MG63 (cell line): ENCODE data around the gene RNU5D-1. TPM values are rescaled to one million over a fixed set of nuclear protein-coding genes. Genes with fewer than 3 reads are reported as not detected.
A peak's percentile ranks its signal among the peaks of the same experiment; 100 is the strongest.
"Not testable (repeated sequence)": the region's sequence is repeated elsewhere in the genome, so short reads cannot be mapped to it uniquely, and the experiment has no call there.

Experiments used
- DNase-seq: peaks from one replicate; pipeline ENCODE4 v3.0.0-alpha.2; 2020
- H3K27me3 ChIP-seq: fragments of 250-450 bp; sonication (Bioruptor Pico); 2 replicates; pipeline ENCODE4 v1.5.1; 2020; ENCODE audit warnings: mild to moderate bottlenecking, moderate library complexity
- H3K36me3 ChIP-seq: fragments of 250-450 bp; sonication (Bioruptor Pico); 2 replicates; pipeline ENCODE4 v1.5.1; 2020; ENCODE audit warnings: mild to moderate bottlenecking, moderate library complexity
- H3K4me3 ChIP-seq: fragments of 250-450 bp; sonication (Bioruptor Pico); 2 replicates; pipeline ENCODE4 v1.5.1; 2020; ENCODE audit warnings: mild to moderate bottlenecking, moderate library complexity
- H3K9me3 ChIP-seq: fragments of 250-450 bp; sonication (Bioruptor Pico); 2 replicates; pipeline ENCODE4 v1.5.1; 2020; ENCODE audit warnings: mild to moderate bottlenecking, moderate library complexity
- total RNA-seq: library from RNA; depleted of rRNA; stranded (reverse); fragments of >200 nt; shearing (Covaris generic); gene quantifications from 2 replicates; pipeline ENCODE4 v1.2.3, GENCODE V29; 2014; ENCODE audit warnings: low replicate concordance

RNU5D-1 gene
- total RNA-seq, 1 experiment from 2014 or later = not detected

DNA sequence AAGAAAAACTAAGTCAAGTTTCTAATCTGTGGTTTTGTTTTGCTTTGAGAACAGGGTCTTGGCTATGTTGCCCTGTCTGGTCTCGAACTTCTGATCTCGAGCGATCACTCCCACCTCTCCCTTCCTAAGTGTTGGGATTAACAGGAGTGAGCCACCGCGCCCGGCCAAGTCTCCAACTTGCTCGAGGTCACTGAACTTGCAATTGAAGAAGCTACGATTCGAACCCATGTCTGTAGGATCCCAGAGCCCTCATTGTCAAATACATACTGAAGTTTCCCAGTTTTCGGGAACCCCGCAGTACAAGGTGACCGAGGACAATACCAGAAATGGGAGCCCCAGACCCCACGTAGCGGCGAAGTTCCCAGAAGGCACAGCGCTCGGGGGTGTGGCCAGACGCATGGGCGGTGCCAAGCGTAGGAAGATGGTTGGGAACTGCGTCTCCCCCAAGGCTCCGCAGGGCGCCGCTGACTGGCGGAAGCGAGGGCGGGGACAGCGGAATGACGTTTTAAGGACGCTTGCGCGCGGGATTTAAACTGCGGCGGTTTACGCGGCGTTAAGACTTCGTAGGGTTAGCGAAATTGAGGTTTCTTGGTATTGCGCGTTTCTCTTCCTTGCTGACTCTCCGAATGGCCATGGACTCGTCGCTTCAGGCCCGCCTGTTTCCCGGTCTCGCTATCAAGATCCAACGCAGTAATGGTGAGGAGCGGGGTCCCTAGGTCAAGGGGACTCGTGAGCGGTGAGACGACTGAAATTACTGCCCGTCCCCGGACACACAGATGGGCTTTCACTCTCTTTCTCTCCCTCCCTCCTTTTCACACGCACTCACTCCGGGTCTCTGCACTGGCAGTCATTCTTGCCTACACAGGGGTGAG is 8.6 kb upstream of the RNU5D-1 start, which contains the start of gene KIF2C:
Gene KIF2C, plus strand, starts transcription at position 531 of the 872 bp plus-strand sequence. Its CDS starts 96 bp downstream, at position 627.
- no peaks in the 10 kb centered on the region for H3K9me3 ChIP-seq
- H3K4me3 ChIP-seq = peak within 1 kb of the TSS; percentile 77
- DNase-seq = peak; percentile 97
- H3K27me3 ChIP-seq = no peaks in the 10 kb centered on the region
- H3K36me3 ChIP-seq = peaks cover 27% of the 10 kb centered on the region

DNA sequence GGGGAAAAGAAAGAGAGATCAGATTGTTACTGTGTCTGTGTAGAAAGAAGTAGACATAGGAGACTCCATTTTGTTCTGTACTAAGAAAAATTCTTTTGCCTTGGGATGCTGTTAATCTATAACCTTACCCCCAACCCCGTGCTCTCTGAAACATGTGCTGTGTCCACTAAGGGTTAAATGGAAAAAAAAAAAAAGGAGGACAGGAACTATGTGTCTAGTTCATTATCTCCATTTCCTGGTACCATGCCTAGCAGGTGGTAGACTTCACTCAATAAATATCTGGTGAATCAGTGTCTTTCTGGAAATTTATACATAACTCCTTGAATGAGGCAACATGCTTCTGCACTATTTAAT is 8.0 kb upstream of the RNU5D-1 start:
- not testable (repeated sequence) for DNase-seq, H3K9me3 ChIP-seq, H3K27me3 ChIP-seq
- Histone ChIP-seq H3K4me3 (peak overlapping the region; percentile 77), H3K36me3 (peaks cover 21% of the 10 kb centered on the region)

- Histone ChIP-seq H3K36me3 (peaks cover 3% of the 10 kb centered on the region), H3K27me3 (no peaks in the 10 kb centered on the region), H3K9me3 (no peaks in the 10 kb centered on the region), H3K4me3 (no peak overlapping the region)
- DNase-seq = no peak
These were observed 5.0 kb upstream of the RNU5D-1 start for GRCh38 chr1:44735992-44736391.

DNA sequence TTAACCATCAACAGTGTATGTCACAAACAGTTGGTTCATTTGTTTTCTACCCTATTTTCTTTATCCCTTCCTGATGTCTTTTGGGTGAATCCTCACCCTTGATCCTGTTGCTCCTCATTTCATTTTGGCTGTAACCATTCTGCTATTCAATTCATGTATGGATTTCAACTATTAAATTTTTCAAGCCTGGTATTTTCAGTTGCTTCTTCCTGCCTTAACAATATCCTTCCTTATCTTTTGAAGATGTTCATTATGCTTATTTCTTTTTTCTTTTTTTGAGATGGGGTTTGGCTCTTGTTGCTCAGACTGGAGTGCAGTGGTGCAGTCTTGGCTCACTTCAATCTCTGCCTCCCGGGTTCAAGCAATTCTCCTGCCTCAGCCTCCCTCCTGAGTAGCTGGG is 2.8 kb upstream of the RNU5D-1 start:
- Histone ChIP-seq H3K9me3 (no peaks in the 10 kb centered on the region), H3K36me3 (no peaks in the 10 kb centered on the region)
- DNase-seq = no peak

GRCh38 chr1:44733365-44733764 is 2.4 kb upstream of the RNU5D-1 start:
- H3K9me3 ChIP-seq = no peaks in the 10 kb centered on the region
- DNase-seq = peak; percentile 62
- H3K36me3 ChIP-seq = no peaks in the 10 kb centered on the region
- H3K4me3 ChIP-seq = no peak overlapping the region
- H3K27me3 ChIP-seq = no peaks in the 10 kb centered on the region

More for the DNA sequence above, 2.8 kb upstream of the RNU5D-1 start:
- Histone ChIP-seq H3K27me3 (no peaks in the 10 kb centered on the region), H3K4me3 (no peak overlapping the region)

DNA sequence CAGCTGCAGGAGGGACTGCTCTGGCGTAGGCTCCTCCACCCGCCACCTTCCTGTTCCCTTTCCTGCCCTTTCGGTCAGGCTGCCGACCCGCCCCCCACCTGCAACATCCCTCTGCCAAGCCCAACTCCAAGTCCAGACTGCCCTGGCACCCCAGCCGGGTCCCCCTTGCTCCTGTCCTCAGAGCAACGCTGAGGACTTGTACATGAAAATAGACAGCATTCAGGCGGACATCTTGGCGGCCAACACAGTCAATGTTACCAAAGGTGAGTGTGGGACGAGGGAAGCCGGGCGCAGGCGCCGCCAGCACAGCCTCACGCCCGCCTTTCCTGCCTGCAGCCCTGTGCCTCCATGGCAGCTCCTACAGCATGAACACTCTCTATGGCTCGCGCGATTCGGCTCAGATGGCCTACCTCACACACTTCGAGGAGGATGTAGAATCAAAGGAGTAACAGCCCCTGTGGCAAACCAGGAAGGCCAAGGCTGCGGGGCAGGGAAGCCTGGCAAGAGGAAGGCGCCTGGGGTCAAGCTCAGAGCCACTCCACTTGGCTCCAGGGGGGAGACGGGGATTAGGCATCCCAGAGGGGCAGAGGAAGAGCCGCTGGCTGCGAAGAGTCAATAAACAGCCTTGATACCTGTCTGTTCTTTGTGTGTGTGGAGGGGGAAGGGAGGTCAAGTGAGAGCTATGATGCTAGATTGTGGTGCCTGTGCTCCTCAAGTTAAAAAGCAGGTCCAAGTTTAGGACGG is 5.8 kb downstream of the RNU5D-1 start:
- H3K27me3 ChIP-seq = no peaks in the 10 kb centered on the region

GRCh38 chr1:44724296-44724954 is 6.5 kb downstream of the RNU5D-1 start:
- H3K9me3 ChIP-seq = no peaks in the 10 kb centered on the region
- H3K36me3 ChIP-seq = no peaks in the 10 kb centered on the region
- no peak for DNase-seq
- H3K27me3 ChIP-seq = no peaks in the 10 kb centered on the region
- no peak overlapping the region for H3K4me3 ChIP-seq

More for the DNA sequence above, 5.8 kb downstream of the RNU5D-1 start:
- no peak for DNase-seq
- Histone ChIP-seq H3K4me3 (no peak overlapping the region), H3K36me3 (no peaks in the 10 kb centered on the region), H3K9me3 (no peaks in the 10 kb centered on the region)

DNA sequence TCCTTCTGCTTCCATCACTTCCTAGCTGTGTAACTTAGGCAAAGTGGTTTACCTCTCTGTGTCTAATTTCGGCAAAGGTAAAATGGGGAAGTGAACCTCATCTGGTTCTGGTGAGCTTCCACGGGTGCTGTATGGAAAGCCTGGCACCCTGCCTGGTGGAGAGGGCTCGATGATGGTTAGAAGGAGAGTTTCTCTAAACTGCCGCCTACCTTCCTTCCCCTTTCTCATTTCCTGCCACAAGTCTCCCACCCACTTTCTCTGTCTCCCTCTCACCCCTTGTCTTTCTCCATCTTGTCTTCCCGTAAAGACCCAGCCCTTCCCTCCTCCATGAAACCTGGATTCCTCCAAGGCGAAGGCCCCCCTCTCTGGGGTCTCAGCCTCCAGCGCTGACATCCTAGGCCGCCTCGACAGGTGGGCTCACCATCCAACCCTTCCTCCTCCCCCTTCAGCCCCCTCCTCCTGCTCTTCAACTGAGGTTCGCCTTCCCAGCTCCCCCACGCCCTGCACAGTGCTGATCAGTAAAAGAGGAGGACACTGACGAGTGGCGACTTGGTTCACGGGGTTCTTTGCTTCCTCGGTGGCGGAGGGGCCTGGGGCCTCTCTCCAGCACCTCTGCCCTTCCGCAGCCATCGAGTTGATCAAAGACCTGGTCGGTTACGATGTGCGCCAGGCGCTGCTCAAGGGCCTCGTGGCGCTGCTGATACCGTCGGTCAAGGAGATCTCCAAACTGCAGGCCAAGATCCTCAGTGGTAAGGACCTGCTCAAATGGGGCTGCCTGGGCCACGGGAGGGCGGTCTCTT is 7.3 kb downstream of the RNU5D-1 start:
- Histone ChIP-seq H3K9me3 (no peaks in the 10 kb centered on the region), H3K4me3 (no peak overlapping the region)

GRCh38 chr1:44723064-44723463 is 7.9 kb downstream of the RNU5D-1 start:
- Histone ChIP-seq H3K4me3 (no peak overlapping the region), H3K27me3 (no peaks in the 10 kb centered on the region), H3K36me3 (no peaks in the 10 kb centered on the region), H3K9me3 (no peaks in the 10 kb centered on the region)
- no peak for DNase-seq

More for the DNA sequence above, 7.3 kb downstream of the RNU5D-1 start:
- H3K27me3 ChIP-seq = no peaks in the 10 kb centered on the region
- no peaks in the 10 kb centered on the region for H3K36me3 ChIP-seq
- no peak for DNase-seq

GRCh38 chr1:44721485-44722361 is 9.2 kb downstream of the RNU5D-1 start:
- H3K9me3 ChIP-seq = no peaks in the 10 kb centered on the region

DNA sequence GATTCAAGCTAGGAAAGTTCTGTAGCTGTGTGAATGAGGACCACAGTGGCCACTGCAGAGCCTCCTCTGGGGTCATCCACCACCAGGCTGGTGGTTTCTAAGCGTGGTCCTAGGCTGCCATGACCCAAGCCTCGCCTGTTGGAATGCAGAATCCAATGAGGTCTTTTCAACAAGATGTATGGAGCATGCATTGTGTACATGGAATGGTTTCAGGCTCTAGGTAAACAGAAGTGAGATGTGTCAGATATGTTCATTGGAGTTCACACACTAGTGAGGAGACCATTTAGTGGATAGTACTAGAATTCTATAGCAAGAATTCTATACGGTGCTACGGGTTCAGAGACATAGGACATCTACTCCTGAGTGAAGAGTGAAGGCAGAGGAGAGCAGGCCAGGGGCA is 10.7 kb downstream of the RNU5D-1 start:
- no peak for DNase-seq

More at GRCh38 chr1:44721485-44722361, 9.2 kb downstream of the RNU5D-1 start:
- Histone ChIP-seq H3K36me3 (no peaks in the 10 kb centered on the region), H3K4me3 (no peak overlapping the region), H3K27me3 (no peaks in the 10 kb centered on the region)
- peak; percentile 58 for DNase-seq

DNA sequence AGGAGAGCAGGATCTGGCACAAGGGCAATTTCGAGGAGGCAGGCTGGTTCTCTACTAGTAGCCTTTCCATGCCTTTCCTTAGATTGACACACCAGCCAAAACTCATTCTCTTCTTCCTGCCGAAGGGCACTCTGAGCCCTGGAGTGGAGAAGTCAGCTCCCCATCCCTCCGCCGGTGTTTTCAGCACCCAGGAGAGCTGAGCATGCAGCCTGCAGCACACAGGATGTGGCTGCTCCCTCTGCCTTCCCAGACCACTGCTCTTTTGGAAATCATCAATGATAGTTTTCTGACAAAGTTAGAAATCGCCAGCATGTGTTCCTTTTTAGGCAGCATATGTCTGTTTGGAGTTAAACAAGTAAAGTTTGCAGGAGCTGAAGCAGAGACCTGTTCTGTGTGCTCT is 11.7 kb downstream of the RNU5D-1 start:
- no peak for DNase-seq
- Histone ChIP-seq H3K9me3 (no peaks in the 10 kb centered on the region), H3K27me3 (no peaks in the 10 kb centered on the region), H3K4me3 (no peak overlapping the region), H3K36me3 (no peaks in the 10 kb centered on the region)

More for the DNA sequence above, 10.7 kb downstream of the RNU5D-1 start:
- Histone ChIP-seq H3K9me3 (no peaks in the 10 kb centered on the region), H3K36me3 (no peaks in the 10 kb centered on the region), H3K27me3 (no peaks in the 10 kb centered on the region), H3K4me3 (no peak overlapping the region)

DNA sequence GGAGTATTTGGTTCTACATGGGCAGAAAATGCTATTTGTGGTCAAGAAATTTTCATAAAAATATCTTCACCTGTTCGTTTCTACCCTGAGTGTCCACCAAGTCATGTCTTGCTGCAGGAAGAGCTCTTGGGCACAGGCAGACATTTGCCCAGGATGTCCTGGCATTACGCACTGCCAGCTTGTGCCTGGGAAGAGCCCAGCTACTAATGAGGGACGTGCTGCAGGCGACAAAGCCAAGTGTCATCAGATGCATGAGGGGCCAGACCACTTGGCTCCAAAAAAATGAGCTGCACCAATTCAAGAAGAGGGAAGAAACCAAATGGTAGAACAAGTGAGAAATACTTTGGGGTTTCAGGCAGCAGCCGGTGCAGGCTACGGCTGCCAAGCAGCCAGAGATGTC is 12.9 kb downstream of the RNU5D-1 start:
- H3K4me3 ChIP-seq = no peak overlapping the region
- H3K9me3 ChIP-seq = no peaks in the 10 kb centered on the region
- DNase-seq = no peak
- no peaks in the 10 kb centered on the region for H3K36me3 ChIP-seq
- no peaks in the 10 kb centered on the region for H3K27me3 ChIP-seq

DNA sequence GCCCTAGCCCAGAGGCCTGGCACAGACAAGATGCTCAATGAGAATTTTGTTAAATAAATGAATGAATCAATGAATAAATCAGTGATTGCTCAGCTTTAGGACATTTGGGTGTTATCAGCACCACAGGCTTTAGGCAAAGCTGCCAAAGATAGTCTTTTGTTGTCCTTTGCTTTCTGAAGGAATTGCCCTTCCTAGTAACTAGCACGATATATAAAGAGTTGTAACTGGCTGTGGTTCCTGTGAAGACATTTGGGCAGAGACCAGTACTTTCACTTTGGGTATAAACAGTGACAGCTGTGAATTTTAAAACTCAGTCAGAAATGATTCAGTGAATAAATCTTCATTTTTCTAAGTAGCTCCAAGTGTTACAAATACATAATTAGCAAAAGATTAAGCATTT is 13.3 kb downstream of the RNU5D-1 start:
- no peaks in the 10 kb centered on the region for H3K36me3 ChIP-seq
- H3K9me3 ChIP-seq = no peaks in the 10 kb centered on the region
- H3K27me3 ChIP-seq = no peaks in the 10 kb centered on the region
- H3K4me3 ChIP-seq = no peak overlapping the region
- DNase-seq = no peak

- H3K4me3 ChIP-seq = no peak overlapping the region
- no peaks in the 10 kb centered on the region for H3K36me3 ChIP-seq
- DNase-seq = no peak
- H3K27me3 ChIP-seq = no peaks in the 10 kb centered on the region
- no peaks in the 10 kb centered on the region for H3K9me3 ChIP-seq
These were observed 13.8 kb downstream of the RNU5D-1 start for GRCh38 chr1:44717156-44717555.
